Omental fat pad (tissue), 4 donors: ENCODE measurements around the gene AOPEP. TPM values are rescaled to one million over a fixed set of nuclear protein-coding genes. Genes with fewer than 3 reads are reported as not detected.

Experiments
- ATAC-seq: fragments of 150-250 bp; one replicate; pipeline ENCODE4 v1.9.1; 2016; ENCODE audit warnings: mild to moderate bottlenecking, moderate library complexity; ENCODE audit not compliant: low FRiP score
- DNase-seq: peaks from one replicate; pipeline ENCODE4 v3.0.0-alpha.2; 2019; ENCODE audit warnings: low spot score
- CTCF ChIP-seq, 3 donors: fragments of 450-650 bp; IDR thresholded peaks; one replicate each; pipeline ENCODE4 v1.5.1; 2016 to 2017; ENCODE audit warnings: antibody characterized with exemption in 3 of 3, mild to moderate bottlenecking in 3 of 3, moderate library complexity in 2 of 3
- total RNA-seq, 4 donors: library from RNA; depleted of rRNA; stranded (reverse); fragments of >200 nt; gene quantifications; one replicate each; pipeline ENCODE4 v1.1.0, GENCODE V29; 2016

Gene AOPEP
- total RNA-seq, 4 donors from 2014 or later, result 45.9 to 102 (median 55.1) TPM

- TF ChIP-seq CTCF (IDR thresholded peaks at IDR 0.05), result no peak
- no peak for DNase-seq
- ATAC-seq, result no peak
These were observed 271.2 kb downstream of the AOPEP start for GRCh38 chr9:94997727-94998126.

GRCh38 chr9:94999832-95000231, 273.3 kb downstream of the AOPEP start:
- no peak for TF ChIP-seq CTCF (IDR thresholded peaks at IDR 0.05)
- no peak for DNase-seq
- no peak for ATAC-seq

GRCh38 chr9:95000821-95001220, 274.3 kb downstream of the AOPEP start:
- ATAC-seq (no peak), DNase-seq (no peak)
- no peak for TF ChIP-seq CTCF (IDR thresholded peaks at IDR 0.05)

GRCh38 chr9:95001720-95002119, 275.2 kb downstream of the AOPEP start:
- ATAC-seq (no peak), DNase-seq (no peak)
- TF ChIP-seq CTCF (IDR thresholded peaks at IDR 0.05), result no peak

GRCh38 chr9:95003689-95004410, 277.4 kb downstream of the AOPEP start:
- ATAC-seq (no peak), DNase-seq (peak; percentile 40)
- no peak for TF ChIP-seq CTCF (IDR thresholded peaks at IDR 0.05)

- TF ChIP-seq CTCF (IDR thresholded peaks at IDR 0.05), result no peak
- DNase-seq (no peak), ATAC-seq (peak; percentile 71)
These were observed 278.1 kb downstream of the AOPEP start for GRCh38 chr9:95004411-95005277.
